Transverse colon (tissue), 1 donor: ENCODE data around the gene KLRF1.

Experiments used
- EP300 ChIP-seq: sonication (generic); formaldehyde crosslinking; IDR thresholded peaks from one replicate; pipeline ENCODE4 v1.6.1; 2017; ENCODE audit warnings: antibody characterized with exemption, low read depth
- POLR2A ChIP-seq: fragments of 450-650 bp; IDR thresholded peaks from one replicate; pipeline ENCODE4 v1.6.1; 2016; ENCODE audit warnings: antibody characterized with exemption, mild to moderate bottlenecking, moderate library complexity

GRCh38 chr12:9881988-9882387 lies 54.7 kb downstream of the KLRF1 start:
- TF ChIP-seq EP300: no peak
- TF ChIP-seq POLR2A: no peak
